Measurements from ENCODE around the gene PSMD13.

DNA sequence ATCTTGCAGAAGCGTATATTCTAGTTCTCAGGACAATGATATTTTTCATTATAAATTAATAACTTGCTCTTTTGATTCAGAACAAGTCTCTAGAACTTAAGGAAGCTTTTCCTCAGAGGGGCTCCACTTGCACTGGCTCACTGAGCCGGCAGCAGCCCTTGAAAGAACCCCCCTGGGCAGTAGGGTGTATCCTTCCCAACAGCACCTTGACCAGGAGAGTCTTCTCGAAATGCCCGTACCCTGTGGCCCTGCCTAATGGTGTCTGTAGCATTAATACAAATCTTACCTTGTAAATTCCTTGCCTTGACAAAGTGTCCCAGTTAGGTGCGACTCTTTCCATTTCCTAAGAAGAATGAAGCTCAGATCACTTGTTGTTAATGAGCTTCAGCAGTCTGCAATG, 13.5 kb downstream of the PSMD13 start:
- TF ChIP-seq CTCF (IDR thresholded peaks at IDR 0.05; ENCODE audit: low read depth, low read length) (no peak), EZH2phosphoT487 (IDR thresholded peaks at IDR 0.05; ENCODE audit: low read depth) (no peak)

Measured in OCI-LY3 (cell line).